NOMO-1 (cell line): Measurements from ENCODE around the gene MAP2K1.
"Not testable (repeated sequence)": the region's sequence is repeated elsewhere in the genome, so short reads cannot be mapped to it uniquely, and the experiment has no call there.

Experiments used
- DNase-seq, 2 experiments: peaks; one replicate each; lab custom pipeline; 2025; ENCODE audit not compliant: unreplicated experiment in 2 of 2; lab: John Stamatoyannopoulos, UW

Gene MAP2K1

DNA sequence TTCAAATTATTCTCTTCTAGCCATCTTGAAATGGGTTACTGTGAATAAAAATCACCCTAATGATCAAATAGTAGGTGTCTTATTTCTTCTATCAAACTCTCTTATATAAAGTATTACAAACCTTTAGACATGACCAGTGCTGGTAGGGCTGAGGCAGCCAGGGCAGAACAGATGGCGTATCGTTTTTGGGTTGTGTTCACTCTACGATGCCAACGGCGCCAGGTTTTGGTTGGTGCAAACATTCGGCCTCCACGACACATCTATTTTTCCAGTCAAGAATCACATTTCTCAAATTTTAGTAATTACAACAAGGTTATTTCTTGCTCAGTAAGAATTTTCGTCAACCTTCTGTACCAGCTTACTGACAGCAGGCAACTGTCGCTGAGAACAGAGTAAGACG is 115.8 kb downstream of the MAP2K1 start:
- no peak for DNase-seq

DNA sequence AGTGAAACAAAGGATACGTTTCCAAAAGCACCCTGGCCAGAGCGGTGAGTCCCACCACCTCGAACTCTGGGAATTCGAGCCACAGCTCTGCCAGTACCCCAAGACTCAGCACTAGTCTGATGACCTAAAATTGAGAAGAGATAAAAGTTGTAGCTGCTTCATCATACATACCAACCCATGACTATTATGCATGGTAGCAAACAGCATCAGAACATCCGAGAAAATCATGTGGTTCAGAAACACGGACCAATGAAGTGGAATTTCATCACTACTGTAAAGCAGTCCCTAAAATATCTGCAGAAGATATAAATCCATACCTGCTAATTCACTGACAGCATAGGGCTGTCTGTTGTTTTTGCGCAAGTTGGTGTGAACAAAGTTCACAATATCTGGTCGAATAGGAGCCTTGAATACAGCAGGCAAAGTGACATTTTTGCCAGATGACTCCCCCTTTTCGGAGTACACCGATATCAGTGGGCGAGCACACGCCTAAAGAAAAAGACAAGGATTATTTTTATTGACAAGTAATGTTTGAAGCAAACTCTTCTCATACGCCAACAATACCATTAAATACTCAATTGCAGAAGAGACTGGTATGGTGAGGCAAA is 116.4 kb downstream of the MAP2K1 start:
- not testable (repeated sequence) for DNase-seq

DNA sequence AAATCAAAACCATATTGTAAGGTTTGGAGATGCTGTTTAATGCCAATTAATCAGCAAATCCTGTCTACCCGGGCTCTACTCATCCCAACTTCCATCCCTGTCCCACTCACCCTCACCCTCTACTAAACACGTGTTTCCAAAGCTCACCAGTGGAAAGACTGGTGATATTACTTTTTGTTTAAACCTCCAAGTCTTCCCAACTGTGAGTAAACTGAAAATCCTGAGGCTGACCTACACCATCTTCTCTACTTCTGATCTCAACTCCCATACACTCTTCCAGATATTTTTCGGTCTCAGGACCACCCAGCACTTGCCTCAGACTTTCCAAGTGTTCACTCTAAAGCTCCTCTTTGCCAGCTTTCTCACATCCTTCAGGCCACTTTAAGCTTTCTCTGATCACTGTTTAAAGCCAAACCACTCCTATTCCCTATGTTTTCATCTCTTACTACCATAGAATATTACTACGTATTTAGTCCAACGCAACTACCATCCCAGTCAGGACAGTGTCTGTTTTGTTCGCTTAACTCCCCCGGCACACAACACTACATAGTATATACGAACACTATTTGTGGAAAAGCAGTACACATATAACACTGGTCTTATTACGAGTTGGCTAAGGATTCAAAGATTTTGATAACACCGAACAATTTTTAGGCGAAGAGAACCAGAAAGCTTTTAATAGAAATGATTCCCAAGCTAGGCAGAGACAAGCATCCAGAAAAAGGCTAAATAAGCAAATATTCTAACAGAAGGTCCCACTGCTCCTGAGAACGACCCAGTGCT is 117.3 kb downstream of the MAP2K1 start:
- no peak for DNase-seq

DNA sequence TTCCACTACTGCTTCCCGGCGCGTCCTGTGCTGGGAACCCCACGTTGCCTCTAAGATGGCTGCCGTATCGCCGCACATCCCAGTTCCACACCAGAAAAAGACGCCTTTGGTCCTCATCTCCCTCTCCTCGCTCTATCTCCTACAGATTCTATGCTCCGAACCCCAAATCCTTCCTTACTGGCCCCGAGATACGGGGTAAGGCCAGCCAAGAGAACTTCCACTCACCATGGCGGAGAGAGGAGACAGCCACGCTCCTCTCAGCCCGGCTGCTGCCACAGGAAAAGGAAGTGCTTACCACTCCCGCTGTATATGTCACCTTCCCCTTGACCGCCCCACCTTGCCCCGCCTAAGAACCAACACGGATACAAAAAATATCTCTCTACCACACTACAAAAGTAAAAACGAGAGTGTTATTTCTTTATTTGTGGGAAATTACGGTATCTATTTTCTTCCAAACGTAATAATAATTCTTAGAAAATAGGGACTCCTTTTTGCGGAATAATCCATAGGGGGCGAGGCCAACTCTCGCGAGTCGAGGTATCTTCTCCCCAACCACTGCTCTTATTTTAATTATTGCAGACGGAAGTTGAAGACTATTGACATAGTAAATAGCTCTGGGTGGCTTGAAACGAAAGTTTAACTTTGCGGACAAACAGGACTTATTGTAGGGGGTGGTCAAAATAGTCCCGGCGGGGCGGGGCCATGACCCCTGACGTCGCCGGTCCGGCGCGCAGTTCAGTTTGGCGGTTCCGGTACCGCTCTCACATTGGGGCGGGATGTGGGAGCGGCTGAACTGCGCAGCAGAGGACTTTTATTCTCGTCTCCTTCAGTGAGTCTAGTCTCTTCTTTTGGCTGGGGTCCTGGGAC is 118.1 kb downstream of the MAP2K1 start, which contains the start of the genes RPL4 and ZWILCH:
TSS of gene RPL4 (minus strand) at position 293 of the 867 bp plus-strand sequence. CDS start at position 228, 65 bp downstream.
TSS of gene ZWILCH (plus strand) at position 764 of the 867 bp plus-strand sequence. CDS start at position 777, 13 bp downstream.
- peak; percentile 82 to 84 for DNase-seq

DNA sequence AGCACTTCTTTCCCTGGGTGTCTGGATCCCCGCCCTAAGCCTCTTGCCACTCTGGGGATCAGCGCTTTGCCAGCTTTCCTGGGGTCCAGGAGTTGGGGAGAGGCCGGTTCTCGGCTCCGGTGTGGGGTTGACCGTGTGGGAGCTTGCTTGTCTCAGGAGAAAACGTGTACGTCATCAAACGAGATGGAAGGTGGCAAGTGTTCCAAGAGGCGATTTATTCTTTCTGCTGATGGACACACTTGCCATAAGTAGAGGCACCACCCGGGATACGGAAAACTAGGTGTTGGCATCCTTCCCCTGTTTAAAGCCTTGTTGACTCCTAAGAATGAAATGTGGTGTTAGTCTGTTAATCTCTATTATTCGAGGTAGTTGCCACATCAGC is 118.7 kb downstream of the MAP2K1 start:
- no peak for DNase-seq

DNA sequence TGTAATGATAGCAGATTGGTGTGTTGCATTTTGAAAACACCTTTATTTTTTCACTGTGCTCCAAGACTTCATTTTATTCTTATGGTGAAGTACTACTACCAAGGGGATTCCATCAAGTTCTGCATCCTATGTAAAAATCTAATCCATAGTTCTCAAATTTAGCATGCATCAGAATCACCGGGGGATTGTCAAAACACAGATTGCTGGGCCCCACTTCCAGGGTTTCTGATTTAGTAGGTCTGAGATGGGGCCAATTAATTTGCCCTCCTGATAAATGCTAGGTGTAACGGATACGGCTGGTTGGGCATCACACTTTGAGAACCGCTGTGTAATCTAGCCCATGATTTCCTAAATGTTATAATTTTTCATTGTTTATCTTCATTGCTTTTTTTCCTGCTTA is 119.1 kb downstream of the MAP2K1 start:
- no peak for DNase-seq

DNA sequence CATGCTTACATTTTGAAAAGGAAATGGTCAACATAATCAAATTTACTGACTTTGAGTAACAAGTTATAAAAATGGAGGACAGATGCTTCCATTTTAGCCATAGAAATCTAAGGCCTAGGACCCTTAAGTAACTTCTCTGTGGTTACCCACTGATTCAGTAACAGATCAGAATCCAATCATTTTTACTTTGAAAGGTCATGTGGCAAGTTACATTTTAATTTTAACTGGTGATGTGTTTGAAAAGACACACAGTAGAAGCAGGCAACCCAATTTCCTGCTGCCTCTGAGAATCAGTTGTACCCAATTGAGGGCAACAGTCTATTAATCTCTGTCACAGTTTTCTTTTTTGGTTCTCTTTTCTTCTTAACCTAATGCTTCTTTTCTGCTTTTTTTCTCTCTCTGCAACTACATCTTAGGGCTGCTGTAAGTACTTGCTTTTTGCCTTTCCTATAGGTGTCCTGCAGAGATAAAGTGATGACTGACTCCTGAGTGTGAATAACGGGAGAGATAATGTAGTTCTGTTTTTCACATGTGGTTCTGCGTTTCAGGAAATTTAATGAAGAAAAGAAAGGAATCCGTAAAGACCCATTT is 121.7 kb downstream of the MAP2K1 start:
- DNase-seq: no peak

DNA sequence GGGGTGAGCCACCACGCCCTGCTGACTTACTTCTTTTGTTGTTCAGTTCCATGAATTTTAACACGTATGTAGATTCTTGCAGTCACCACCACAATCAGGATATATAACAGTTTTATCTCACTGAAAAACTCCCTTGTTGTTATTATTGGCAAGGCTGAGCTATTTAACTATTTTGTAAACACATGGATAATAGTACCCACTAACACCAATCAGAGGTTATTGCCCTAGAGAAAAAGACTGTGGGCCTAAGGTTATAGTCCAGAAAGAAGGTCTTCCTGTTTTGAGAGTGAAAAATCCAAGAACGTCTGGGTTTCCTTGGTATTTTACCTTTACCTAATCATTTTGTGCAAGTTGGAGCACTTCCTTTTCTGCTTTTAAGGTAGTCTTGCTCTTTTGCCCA is 127.9 kb downstream of the MAP2K1 start:
- no peak for DNase-seq

DNA sequence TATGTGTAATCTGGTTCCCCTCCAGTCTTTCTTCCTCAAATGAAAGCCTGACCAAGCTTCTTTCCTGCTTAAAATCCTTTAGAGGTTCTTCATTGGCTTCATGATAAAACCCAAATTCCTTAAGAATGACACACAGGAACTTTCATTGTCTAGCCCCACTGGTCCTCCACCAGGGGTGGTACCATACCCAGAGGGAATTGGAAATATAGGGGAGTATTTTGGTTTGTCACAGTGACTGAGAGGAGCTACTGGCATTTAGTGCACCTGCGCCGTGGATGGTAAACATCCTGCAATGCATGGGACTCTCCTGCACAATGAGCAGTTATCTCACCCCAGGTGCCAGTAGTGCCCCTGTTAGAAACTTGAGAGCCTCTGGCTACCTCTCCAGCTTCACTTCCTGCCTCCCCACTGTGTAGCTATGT is 129.2 kb downstream of the MAP2K1 start:
- DNase-seq: no peak

DNA sequence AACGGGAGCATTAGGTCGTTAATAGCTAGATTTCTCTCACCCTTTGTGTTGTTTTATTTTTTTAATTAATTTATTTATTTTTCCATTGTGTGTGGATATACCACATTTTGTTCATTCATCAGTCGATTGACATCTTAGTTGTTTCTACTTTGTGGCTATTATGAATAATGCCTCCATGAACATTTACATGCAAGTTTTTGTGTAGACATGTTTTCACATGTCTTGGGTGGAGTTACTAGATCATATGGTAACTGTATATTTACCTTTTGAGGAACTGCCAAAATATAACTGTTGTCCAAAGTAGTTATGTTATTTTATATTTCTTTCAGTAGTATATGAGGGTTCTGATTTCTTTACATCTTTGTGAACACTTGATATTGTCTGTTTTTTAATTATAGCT is 137.2 kb downstream of the MAP2K1 start:
- DNase-seq: no peak

DNA sequence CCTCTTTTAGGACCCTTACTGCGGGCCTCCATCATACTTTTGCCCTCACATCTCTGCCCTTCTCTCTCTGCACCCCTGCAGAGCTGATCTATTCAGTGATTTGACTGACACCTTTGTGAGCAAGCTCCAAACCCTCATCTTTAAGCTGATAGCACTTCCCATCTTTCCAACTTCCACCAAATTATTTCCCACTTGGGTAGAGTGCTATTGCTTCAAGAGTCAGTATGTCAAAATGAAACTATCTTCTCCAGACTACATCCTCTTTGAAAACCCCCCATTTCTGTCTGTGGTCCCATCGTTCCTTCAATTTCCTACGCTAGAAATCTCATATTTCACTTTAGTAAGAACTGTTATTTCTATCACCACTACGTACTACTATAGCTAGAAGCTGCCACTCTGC is 138.1 kb downstream of the MAP2K1 start:
- DNase-seq: no peak

DNA sequence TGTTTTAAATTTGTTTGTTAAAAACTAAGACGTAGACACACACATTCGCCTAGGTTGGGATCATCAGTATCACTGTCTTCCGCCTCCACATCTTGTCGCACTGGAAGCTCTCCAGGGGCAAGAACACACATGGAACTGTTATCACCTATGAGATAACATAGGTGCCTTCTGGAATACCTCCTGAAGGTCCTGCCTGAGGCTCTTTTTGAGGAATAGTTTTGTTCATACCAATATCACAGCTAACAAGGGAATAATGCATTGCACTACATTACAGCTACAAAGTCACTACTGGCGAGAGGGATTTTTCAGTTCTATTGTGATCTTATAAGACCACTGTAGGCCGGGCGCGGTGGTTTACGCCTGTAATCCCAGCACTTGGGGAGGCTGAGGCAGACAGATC is 148.3 kb downstream of the MAP2K1 start:
- DNase-seq: no peak
